Measurements from ENCODE around the gene FSD2. TPM values are rescaled to one million over a fixed set of nuclear protein-coding genes. Genes with fewer than 3 reads are reported as not detected.

FSD2 gene
- total RNA-seq, 1 experiment from 2014 or later: not detected

DNA sequence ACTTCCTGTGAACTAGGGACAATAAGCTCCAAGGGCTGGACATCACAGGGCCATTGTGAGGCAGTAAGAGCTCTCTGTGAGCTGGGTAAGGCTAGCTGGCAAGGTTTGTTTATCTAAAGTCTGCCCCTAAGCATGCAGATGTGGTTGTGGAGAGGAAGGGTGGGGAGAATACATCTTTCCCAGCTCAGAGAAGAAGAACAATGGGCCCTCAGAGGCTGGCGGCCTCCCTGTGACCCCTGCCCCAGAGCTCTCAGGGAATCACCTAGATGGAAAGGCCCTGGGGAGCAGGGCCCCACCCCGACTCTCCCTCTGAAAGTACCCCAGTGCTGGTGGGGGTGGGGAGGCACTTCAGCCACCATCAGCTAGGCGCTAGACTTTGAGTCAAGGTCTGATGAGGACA lies 91.9 kb downstream of the FSD2 start:
- H3K9me3 ChIP-seq (ENCODE audit: low read depth, low read length, poor library complexity, severe bottlenecking): no peaks in the 10 kb centered on the region
- CTCF ChIA-PET: no interaction called here
- no peak overlapping the region for H3K27ac ChIP-seq (ENCODE audit: low read depth, low read length, poor library complexity, severe bottlenecking)
- H3K27me3 ChIP-seq (replicated peaks; ENCODE audit: insufficient read depth, low read depth, low read length, poor library complexity): peaks cover 1% of the 10 kb centered on the region
- POLR2A ChIA-PET (ENCODE audit: low non-redundant PET): no interaction called here
- no peak overlapping the region for H3K4me3 ChIP-seq (ENCODE audit: low read depth, low read length, poor library complexity, severe bottlenecking)
- no peaks in the 10 kb centered on the region for H3K36me3 ChIP-seq (ENCODE audit: insufficient read depth, low read length, poor library complexity, severe bottlenecking)
- H3K4me1 ChIP-seq (ENCODE audit: insufficient read depth, low read length, poor library complexity, severe bottlenecking): no peaks in the 10 kb centered on the region
- intact Hi-C loops (cut with micrococcal nuclease; ENCODE audit: unreplicated experiment): no loop called here
- TF ChIP-seq, protein P1, sequence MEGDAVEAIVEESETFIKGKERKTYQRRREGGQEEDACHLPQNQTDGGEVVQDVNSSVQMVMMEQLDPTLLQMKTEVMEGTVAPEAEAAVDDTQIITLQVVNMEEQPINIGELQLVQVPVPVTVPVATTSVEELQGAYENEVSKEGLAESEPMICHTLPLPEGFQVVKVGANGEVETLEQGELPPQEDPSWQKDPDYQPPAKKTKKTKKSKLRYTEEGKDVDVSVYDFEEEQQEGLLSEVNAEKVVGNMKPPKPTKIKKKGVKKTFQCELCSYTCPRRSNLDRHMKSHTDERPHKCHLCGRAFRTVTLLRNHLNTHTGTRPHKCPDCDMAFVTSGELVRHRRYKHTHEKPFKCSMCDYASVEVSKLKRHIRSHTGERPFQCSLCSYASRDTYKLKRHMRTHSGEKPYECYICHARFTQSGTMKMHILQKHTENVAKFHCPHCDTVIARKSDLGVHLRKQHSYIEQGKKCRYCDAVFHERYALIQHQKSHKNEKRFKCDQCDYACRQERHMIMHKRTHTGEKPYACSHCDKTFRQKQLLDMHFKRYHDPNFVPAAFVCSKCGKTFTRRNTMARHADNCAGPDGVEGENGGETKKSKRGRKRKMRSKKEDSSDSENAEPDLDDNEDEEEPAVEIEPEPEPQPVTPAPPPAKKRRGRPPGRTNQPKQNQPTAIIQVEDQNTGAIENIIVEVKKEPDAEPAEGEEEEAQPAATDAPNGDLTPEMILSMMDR (conservative IDR thresholded peaks at IDR 0.05; ENCODE audit: low read depth, low read length): no peak
- TF ChIP-seq EZH2 (IDR thresholded peaks at IDR 0.05; ENCODE audit: borderline replicate concordance, low read depth, low read length, poor library complexity, severe bottlenecking): no peak
- no TSS peak for BruUV-seq (replicated peaks)
- no peak for DNase-seq (ENCODE audit: low spot score)

DNA sequence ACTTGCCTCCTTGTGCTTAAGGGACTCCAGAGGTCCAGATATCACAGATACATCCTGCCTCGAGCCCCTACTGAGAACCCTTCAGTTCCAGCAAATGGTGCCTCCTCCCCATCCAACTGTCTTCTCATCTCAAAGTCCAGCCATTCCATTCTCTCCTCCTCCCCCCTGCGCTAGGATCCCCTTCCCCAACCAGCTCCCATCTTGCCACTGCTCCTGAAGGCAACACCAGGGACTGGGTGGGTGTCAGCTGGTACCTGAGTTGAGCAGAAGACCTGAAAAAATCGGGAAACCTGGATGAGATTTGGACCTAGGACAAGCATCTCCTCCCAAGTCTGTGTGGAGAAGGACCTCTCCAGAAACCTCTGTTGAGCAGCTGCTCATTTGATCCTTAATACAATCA lies 93.8 kb downstream of the FSD2 start:
- ChIA-PET POLR2A (ENCODE audit: low non-redundant PET) (no interaction called here), CTCF (no interaction called here)
- Histone ChIP-seq H3K27ac (ENCODE audit: low read depth, low read length, poor library complexity, severe bottlenecking) (no peak overlapping the region), H3K4me3 (ENCODE audit: low read depth, low read length, poor library complexity, severe bottlenecking) (no peak overlapping the region), H3K36me3 (ENCODE audit: insufficient read depth, low read length, poor library complexity, severe bottlenecking) (no peaks in the 10 kb centered on the region), H3K4me1 (ENCODE audit: insufficient read depth, low read length, poor library complexity, severe bottlenecking) (peaks cover 8% of the 10 kb centered on the region), H3K27me3 (replicated peaks; ENCODE audit: insufficient read depth, low read depth, low read length, poor library complexity) (no peaks in the 10 kb centered on the region), H3K9me3 (ENCODE audit: low read depth, low read length, poor library complexity, severe bottlenecking) (no peaks in the 10 kb centered on the region)
- intact Hi-C loops (cut with micrococcal nuclease; ENCODE audit: unreplicated experiment): no loop called here
- TF ChIP-seq EZH2 (IDR thresholded peaks at IDR 0.05; ENCODE audit: borderline replicate concordance, low read depth, low read length, poor library complexity, severe bottlenecking): no peak
- TF ChIP-seq, protein P1 (conservative IDR thresholded peaks at IDR 0.05; ENCODE audit: low read depth, low read length): no peak
- no TSS peak for BruUV-seq (replicated peaks)
- no peak for DNase-seq (ENCODE audit: low spot score)

DNA sequence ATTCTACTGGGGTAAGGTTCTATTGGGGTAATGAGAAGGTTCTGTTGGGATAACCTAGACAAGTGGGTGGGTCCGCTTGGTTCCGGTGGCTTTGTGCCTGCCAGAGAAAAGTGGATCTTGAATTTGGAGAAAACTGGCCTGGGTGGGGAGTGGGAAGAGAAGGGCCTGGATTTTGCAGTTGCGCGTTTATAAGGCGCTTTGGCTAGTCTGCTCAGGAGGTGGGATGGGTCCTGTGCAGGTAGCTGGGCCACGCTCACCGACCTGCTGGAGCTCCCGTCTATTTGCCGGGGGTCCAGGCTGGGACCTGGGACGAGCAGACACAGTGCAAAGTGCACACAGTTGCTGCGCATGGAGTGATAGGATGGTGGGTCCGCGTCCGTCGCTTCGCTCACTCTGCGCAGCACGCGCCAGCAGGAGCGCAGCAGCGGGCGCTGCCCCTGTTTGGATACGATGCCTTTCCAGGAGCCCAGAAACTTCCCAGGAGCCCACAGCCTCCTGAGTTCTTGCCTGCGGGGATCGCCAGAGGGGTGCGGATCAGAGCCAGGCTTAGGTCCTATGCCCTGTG lies 94.9 kb downstream of the FSD2 start:
- BruUV-seq (replicated peaks): no TSS peak
- H3K36me3 ChIP-seq (ENCODE audit: insufficient read depth, low read length, poor library complexity, severe bottlenecking): no peaks in the 10 kb centered on the region
- intact Hi-C loops (cut with micrococcal nuclease; ENCODE audit: unreplicated experiment): no loop called here
- no peak overlapping the region for H3K4me3 ChIP-seq (ENCODE audit: low read depth, low read length, poor library complexity, severe bottlenecking)
- no peak for TF ChIP-seq EZH2 (IDR thresholded peaks at IDR 0.05; ENCODE audit: borderline replicate concordance, low read depth, low read length, poor library complexity, severe bottlenecking)
- TF ChIP-seq, protein P1 (conservative IDR thresholded peaks at IDR 0.05; ENCODE audit: low read depth, low read length): no peak
- ChIA-PET CTCF (no interaction called here), POLR2A (ENCODE audit: low non-redundant PET) (no interaction called here)
- H3K4me1 ChIP-seq (ENCODE audit: insufficient read depth, low read length, poor library complexity, severe bottlenecking): peaks cover 8% of the 10 kb centered on the region
- no peak overlapping the region for H3K27ac ChIP-seq (ENCODE audit: low read depth, low read length, poor library complexity, severe bottlenecking)
- H3K27me3 ChIP-seq (replicated peaks; ENCODE audit: insufficient read depth, low read depth, low read length, poor library complexity): no peaks in the 10 kb centered on the region
- DNase-seq (ENCODE audit: low spot score): no peak
- no peaks in the 10 kb centered on the region for H3K9me3 ChIP-seq (ENCODE audit: low read depth, low read length, poor library complexity, severe bottlenecking)
